GM18873 (cell line): ENCODE results near the gene TMEM63A.
"Not testable (repeated sequence)": the region's sequence is repeated elsewhere in the genome, so short reads cannot be mapped to it uniquely, and the experiment has no call there.

ENCODE experiments used
- ATAC-seq: cut with Tn5 transposase; IDR thresholded peaks from one replicate; pipeline ENCODE4 v1.9.1; 2021; ENCODE audit warnings: mild to moderate bottlenecking, moderate library complexity, moderate number of reproducible peaks; ENCODE audit not compliant: unreplicated experiment, low FRiP score

Gene TMEM63A

GRCh38 chr1:225881959-225882693 lies at the start of gene TMEM63A:
Gene TMEM63A (minus strand): TSS chr1:225882380. CDS start chr1:225877580, 4,800 bp downstream.
- ATAC-seq, result peak; percentile 70

GRCh38 chr1:225931270-225932136 lies 49.3 kb upstream of the TMEM63A start:
- no peak for ATAC-seq

- ATAC-seq, result no peak
Measured at GRCh38 chr1:225930566-225930965, 48.4 kb upstream of the TMEM63A start.

- ATAC-seq, result not testable (repeated sequence)
Measured at GRCh38 chr1:225929462-225929861, 47.3 kb upstream of the TMEM63A start.

GRCh38 chr1:225928186-225929175 lies 46.3 kb upstream of the TMEM63A start:
- no peak for ATAC-seq

GRCh38 chr1:225926551-225927113 lies 44.5 kb upstream of the TMEM63A start:
- ATAC-seq, result no peak

- peak; percentile 96 for ATAC-seq
Measured at GRCh38 chr1:225923692-225924555, 41.7 kb upstream of the TMEM63A start, which contains the start of gene PYCR2. Gene PYCR2 (minus strand): TSS chr1:225924250. CDS start chr1:225924110, 140 bp downstream.

- ATAC-seq, result no peak
Measured at GRCh38 chr1:225923381-225923691, 41.2 kb upstream of the TMEM63A start.

- ATAC-seq, result no peak
Measured at GRCh38 chr1:225921734-225922709, 39.8 kb upstream of the TMEM63A start.

GRCh38 chr1:225919906-225920305 lies 37.7 kb upstream of the TMEM63A start:
- ATAC-seq, result no peak

- no peak for ATAC-seq
Measured at GRCh38 chr1:225918280-225918679, 36.1 kb upstream of the TMEM63A start.

GRCh38 chr1:225917536-225917935 lies 35.4 kb upstream of the TMEM63A start:
- no peak for ATAC-seq

- ATAC-seq, result no peak
Measured at GRCh38 chr1:225917101-225917500, 34.9 kb upstream of the TMEM63A start.

- ATAC-seq, result no peak
Measured at GRCh38 chr1:225915538-225915991, 33.4 kb upstream of the TMEM63A start.

GRCh38 chr1:225914947-225915346 lies 32.8 kb upstream of the TMEM63A start:
- no peak for ATAC-seq

GRCh38 chr1:225914391-225914790 lies 32.2 kb upstream of the TMEM63A start:
- no peak for ATAC-seq

GRCh38 chr1:225911191-225912130 lies 29.3 kb upstream of the TMEM63A start:
- no peak for ATAC-seq
